ENCODE data around the gene MAST3.

The MAST3 gene

GRCh38 chr19:18176367-18177310, 79.1 kb downstream of the MAST3 start:
- no peak for DNase-seq (ENCODE audit: low read depth, low spot score)

GRCh38 chr19:18179957-18180356, 82.4 kb downstream of the MAST3 start:
- no peak for DNase-seq (ENCODE audit: low read depth, low spot score)

- no peak for DNase-seq (ENCODE audit: low read depth, low spot score)
These were observed 86.0 kb downstream of the MAST3 start for GRCh38 chr19:18183529-18183928.

GRCh38 chr19:18185538-18185937, 88.0 kb downstream of the MAST3 start:
- no peak for DNase-seq (ENCODE audit: low read depth, low spot score)

- no peak for DNase-seq (ENCODE audit: low read depth, low spot score)
These were observed 92.7 kb downstream of the MAST3 start for GRCh38 chr19:18190278-18190677.

- no peak for DNase-seq (ENCODE audit: low read depth, low spot score)
These were observed 94.1 kb downstream of the MAST3 start for GRCh38 chr19:18191640-18192062.

GRCh38 chr19:18192673-18193387, 95.3 kb downstream of the MAST3 start, which contains the start of gene MPV17L2:
TSS of gene MPV17L2 (plus strand) at chr19:18193218. CDS start at chr19:18193282, 64 bp downstream.
- peak; percentile 97 for DNase-seq (ENCODE audit: low read depth, low spot score)

GRCh38 chr19:18193388-18194180, 96.0 kb downstream of the MAST3 start:
- DNase-seq (ENCODE audit: low read depth, low spot score): no peak

- no peak for DNase-seq (ENCODE audit: low read depth, low spot score)
These were observed 96.6 kb downstream of the MAST3 start for GRCh38 chr19:18194181-18194530.

GRCh38 chr19:18194554-18195238, 97.1 kb downstream of the MAST3 start:
- no peak for DNase-seq (ENCODE audit: low read depth, low spot score)

GRCh38 chr19:18196511-18196845, 98.9 kb downstream of the MAST3 start:
- DNase-seq (ENCODE audit: low read depth, low spot score): no peak

- DNase-seq (ENCODE audit: low read depth, low spot score): no peak
These were observed 99.7 kb downstream of the MAST3 start for GRCh38 chr19:18197306-18197705.

GRCh38 chr19:18197941-18198340, 100.4 kb downstream of the MAST3 start:
- DNase-seq (ENCODE audit: low read depth, low spot score): no peak

GRCh38 chr19:18198374-18198773, 100.8 kb downstream of the MAST3 start:
- no peak for DNase-seq (ENCODE audit: low read depth, low spot score)
